Keratinocyte (primary cell): Measurements from ENCODE around the gene DAPK2. TPM values are rescaled to one million over a fixed set of nuclear protein-coding genes. Genes with fewer than 3 reads are reported as not detected.

Experiments used
- DNase-seq: peaks from one replicate; pipeline ENCODE4 v3.0.0-alpha.2; 2011; ENCODE audit warnings: low read depth, missing footprints, low spot score
- FAIRE-seq: peaks from 2 replicates; lab custom pipeline; 2011; peaks lifted over from hg19 to GRCh38; lab: Jason Lieb, UNC
- H2AFZ ChIP-seq: 2 replicates; pipeline ENCODE4 v1.6.0; 2012; ENCODE audit warnings: low read length, control low read depth, inconsistent platforms; ENCODE audit not compliant: control insufficient read depth
- H3K27ac ChIP-seq: 2 replicates; pipeline ENCODE4 v1.5.1; 2011; ENCODE audit warnings: low read length; ENCODE audit not compliant: control insufficient read depth, insufficient read depth
- H3K27me3 ChIP-seq: 3 replicates; pipeline ENCODE4 v1.6.0; 2011; ENCODE audit warnings: low read length; ENCODE audit not compliant: control insufficient read depth, insufficient read depth; ENCODE audit errors: extremely low read depth
- H3K36me3 ChIP-seq, 2 experiments: 2 replicates in 1 of 2; 3 replicates in 1 of 2; pipeline ENCODE4 v1.5.1; 2011; ENCODE audit warnings: low read length in 2 of 2, mild to moderate bottlenecking in 1 of 2; ENCODE audit not compliant: control insufficient read depth in 2 of 2, insufficient read depth in 2 of 2; ENCODE audit errors: extremely low read depth in 1 of 2
- H3K4me1 ChIP-seq: 3 replicates; pipeline ENCODE4 v1.5.1; 2011; ENCODE audit warnings: low read length; ENCODE audit not compliant: control insufficient read depth, insufficient read depth; ENCODE audit errors: extremely low read depth
- H3K4me2 ChIP-seq: 3 replicates; pipeline ENCODE4 v1.6.0; 2011; ENCODE audit warnings: low read depth, low read length; ENCODE audit not compliant: control insufficient read depth, insufficient read depth; ENCODE audit errors: extremely low read depth
- H3K4me3 ChIP-seq, 3 experiments: fragments of 200-600 bp in 1 of 3; sonication (generic) in 1 of 3; 2 replicates in 2 of 3; 3 replicates in 1 of 3; pipeline ENCODE4 v1.5.1; 2011 to 2016; ENCODE audit warnings: low read length in 3 of 3, mild to moderate bottlenecking in 3 of 3, control low read depth in 2 of 3, inconsistent platforms in 1 of 3, low read depth in 1 of 3, mixed read lengths in 1 of 3, mixed run types in 1 of 3, moderate library complexity in 1 of 3; ENCODE audit not compliant: control insufficient read depth in 2 of 3, insufficient read depth in 2 of 3; ENCODE audit errors: extremely low read depth in 1 of 3
- H3K79me2 ChIP-seq: 2 replicates; pipeline ENCODE4 v1.6.0; 2012; ENCODE audit warnings: low read length; ENCODE audit not compliant: control insufficient read depth, insufficient read depth
- H3K9ac ChIP-seq: 3 replicates; pipeline ENCODE4 v1.6.0; 2011; ENCODE audit warnings: low read length; ENCODE audit not compliant: control insufficient read depth, insufficient read depth; ENCODE audit errors: extremely low read depth
- H3K9me1 ChIP-seq: 3 replicates; pipeline ENCODE4 v1.6.0; 2011; ENCODE audit warnings: low read length; ENCODE audit not compliant: control insufficient read depth, insufficient read depth; ENCODE audit errors: extremely low read depth
- H3K9me3 ChIP-seq: 2 replicates; pipeline ENCODE4 v1.5.1; 2012; ENCODE audit warnings: low read depth, low read length; ENCODE audit not compliant: control insufficient read depth
- H4K20me1 ChIP-seq: 3 replicates; pipeline ENCODE4 v1.6.0; 2011; ENCODE audit warnings: low read length; ENCODE audit not compliant: control insufficient read depth, insufficient read depth; ENCODE audit errors: extremely low read depth
- EZH2 ChIP-seq: IDR thresholded peaks from one replicate; pipeline ENCODE4 v1.6.1; 2012; ENCODE audit warnings: inconsistent platforms, mild to moderate bottlenecking, low read length, moderate library complexity
- dilution Hi-C: fragments of 300-500 bp; cut with MboI; formaldehyde crosslinking; loops from one replicate; pipeline ENCODE4 v1.7.0; 2020; ENCODE audit warnings: low sequenced_read_pairs; ENCODE audit not compliant: extremely low pct_ligation_motif_present
- polyA plus RNA-seq, 5 experiments: library from polyadenylated mRNA; depleted of rRNA in 3 of 5; stranded (reverse) in 3 of 5; stranded (forward) in 1 of 5; unstranded in 1 of 5; fragments of >200 nt; gene quantifications; 1 replicate in 1 of 5; 2 replicates in 3 of 5; 3 replicates in 1 of 5; pipeline versions ENCODE4 v1.2.1 to v1.2.3, GENCODE V29; 2011 to 2012; ENCODE audit warnings: missing spikeins in 2 of 5, low read depth in 1 of 5, low replicate concordance in 1 of 5
- TF ChIP-seq, protein P1 (sequence below), 3 experiments: IDR thresholded peaks in 1 of 3; conservative IDR thresholded peaks in 1 of 3; optimal IDR thresholded peaks in 1 of 3; 2 replicates in 2 of 3; 3 replicates in 1 of 3; pipeline versions ENCODE3 to v1.5.1; 2011; ENCODE audit warnings: low read length in 3 of 3, mild to moderate bottlenecking in 3 of 3, moderate library complexity in 2 of 3, control low read depth in 1 of 3, inconsistent platforms in 1 of 3; ENCODE audit not compliant: insufficient read depth in 2 of 3; ENCODE audit errors: extremely low read depth in 1 of 3

DAPK2 gene
- polyA plus RNA-seq, 1 donor (not counting 4 experiments of a cell fraction or from before 2014, with no cell fraction given): 1.4 TPM

- Histone ChIP-seq H3K27ac (no peak overlapping the region), H4K20me1 (no peaks in the 10 kb centered on the region), H3K9me1 (no peaks in the 10 kb centered on the region), H3K27me3 (peaks cover 3% of the 10 kb centered on the region), H3K4me2 (no peak overlapping the region), H3K9ac (no peak overlapping the region), H3K9me3 (no peaks in the 10 kb centered on the region), H2AFZ (no peak overlapping the region), H3K36me3 (no peaks in the 10 kb centered on the region), H3K4me1 (peaks cover 52% of the 10 kb centered on the region), H3K4me3 (no peak overlapping the region), H3K79me2 (no peaks in the 10 kb centered on the region)
- FAIRE-seq (no peak), DNase-seq (no peak)
- dilution Hi-C loops: no loop called here
- TF ChIP-seq EZH2: no peak
- TF ChIP-seq, protein P1, sequence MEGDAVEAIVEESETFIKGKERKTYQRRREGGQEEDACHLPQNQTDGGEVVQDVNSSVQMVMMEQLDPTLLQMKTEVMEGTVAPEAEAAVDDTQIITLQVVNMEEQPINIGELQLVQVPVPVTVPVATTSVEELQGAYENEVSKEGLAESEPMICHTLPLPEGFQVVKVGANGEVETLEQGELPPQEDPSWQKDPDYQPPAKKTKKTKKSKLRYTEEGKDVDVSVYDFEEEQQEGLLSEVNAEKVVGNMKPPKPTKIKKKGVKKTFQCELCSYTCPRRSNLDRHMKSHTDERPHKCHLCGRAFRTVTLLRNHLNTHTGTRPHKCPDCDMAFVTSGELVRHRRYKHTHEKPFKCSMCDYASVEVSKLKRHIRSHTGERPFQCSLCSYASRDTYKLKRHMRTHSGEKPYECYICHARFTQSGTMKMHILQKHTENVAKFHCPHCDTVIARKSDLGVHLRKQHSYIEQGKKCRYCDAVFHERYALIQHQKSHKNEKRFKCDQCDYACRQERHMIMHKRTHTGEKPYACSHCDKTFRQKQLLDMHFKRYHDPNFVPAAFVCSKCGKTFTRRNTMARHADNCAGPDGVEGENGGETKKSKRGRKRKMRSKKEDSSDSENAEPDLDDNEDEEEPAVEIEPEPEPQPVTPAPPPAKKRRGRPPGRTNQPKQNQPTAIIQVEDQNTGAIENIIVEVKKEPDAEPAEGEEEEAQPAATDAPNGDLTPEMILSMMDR (optimal IDR thresholded peaks at IDR 0.05 in 1 of 3, IDR thresholded peaks at IDR 0.05 in 1 of 3, conservative IDR thresholded peaks at IDR 0.05 in 1 of 3; ENCODE audit: extremely low read depth in 1 of 3, insufficient read depth in 2 of 3, low read length in 3 of 3): no peak
Measured at GRCh38 chr15:64011736-64012135, 34.5 kb downstream of the DAPK2 start.

DNA sequence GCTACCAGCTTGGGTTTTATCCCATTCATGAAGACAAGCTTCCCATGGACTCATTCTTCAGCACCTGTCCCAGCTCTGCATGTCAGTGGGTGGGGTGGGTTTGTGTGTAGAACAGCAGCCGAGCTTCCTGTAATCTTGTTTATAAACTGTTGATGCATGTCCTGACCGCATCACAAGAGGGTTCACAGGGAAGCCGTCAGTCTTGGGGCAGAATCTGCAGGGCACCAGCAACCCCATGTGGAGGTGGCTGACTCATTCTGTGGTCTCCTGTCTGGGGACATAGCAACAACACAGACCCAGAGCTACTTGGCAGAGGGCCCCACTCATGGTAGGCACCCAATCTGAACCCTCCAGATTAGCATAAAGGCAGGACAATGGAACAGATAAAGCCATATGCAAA lies 35.6 kb downstream of the DAPK2 start:
- peak; percentile 80 for FAIRE-seq
- peak overlapping the region; percentile 71 for H3K4me2 ChIP-seq

More for the DNA sequence above, 35.6 kb downstream of the DAPK2 start:
- Histone ChIP-seq H3K27ac (peak overlapping the region; percentile 79), H4K20me1 (no peaks in the 10 kb centered on the region), H3K36me3 (no peaks in the 10 kb centered on the region), H3K4me3 (no peak overlapping the region), H3K9me1 (peaks cover 3% of the 10 kb centered on the region), H3K9me3 (no peaks in the 10 kb centered on the region), H3K4me1 (peaks cover 57% of the 10 kb centered on the region), H2AFZ (no peak overlapping the region), H3K9ac (no peak overlapping the region), H3K27me3 (no peaks in the 10 kb centered on the region), H3K79me2 (no peaks in the 10 kb centered on the region)
- DNase-seq: peak; percentile 79
- dilution Hi-C loops: no loop called here
- TF ChIP-seq, protein P1 (optimal IDR thresholded peaks at IDR 0.05 in 1 of 3, IDR thresholded peaks at IDR 0.05 in 1 of 3, conservative IDR thresholded peaks at IDR 0.05 in 1 of 3; ENCODE audit: extremely low read depth in 1 of 3, insufficient read depth in 2 of 3, low read length in 3 of 3): peak in 1 of 3 experiments; percentile 44
- no peak for TF ChIP-seq EZH2
